Skin of body (tissue), 2 donors: ENCODE data around the gene CACNA1G. TPM values are rescaled to one million over a fixed set of nuclear protein-coding genes. Genes with fewer than 3 reads are reported as not detected.
A peak's percentile ranks its signal among the peaks of the same experiment; 100 is the strongest.

Experiments
- DNase-seq: peaks from one replicate; lab custom pipeline; 2025; lab: John Stamatoyannopoulos, UW
- total RNA-seq: library from RNA; depleted of rRNA; stranded (reverse); fragments of >200 nt; gene quantifications from one replicate; pipeline ENCODE4 v1.2.3, GENCODE V29; 2014

The CACNA1G gene
- total RNA-seq, 1 donor from 2014 or later: 8.9 TPM

- DNase-seq: no peak
Observed at GRCh38 chr17:50586421-50587247, 26.1 kb downstream of the CACNA1G start.

GRCh38 chr17:50587571-50587970 is 27.1 kb downstream of the CACNA1G start:
- no peak for DNase-seq

GRCh38 chr17:50588391-50589049 is 28.0 kb downstream of the CACNA1G start:
- no peak for DNase-seq

- no peak for DNase-seq
Observed at GRCh38 chr17:50589095-50589705, 28.7 kb downstream of the CACNA1G start.

GRCh38 chr17:50590946-50591737 is 30.6 kb downstream of the CACNA1G start:
- DNase-seq: no peak

GRCh38 chr17:50593321-50593720 is 32.8 kb downstream of the CACNA1G start:
- no peak for DNase-seq

GRCh38 chr17:50594128-50594823 is 33.8 kb downstream of the CACNA1G start:
- DNase-seq: no peak

GRCh38 chr17:50594892-50595291 is 34.4 kb downstream of the CACNA1G start:
- no peak for DNase-seq

- DNase-seq: no peak
Observed at GRCh38 chr17:50596191-50597037, 35.9 kb downstream of the CACNA1G start.

GRCh38 chr17:50598487-50598886 is 38.0 kb downstream of the CACNA1G start:
- no peak for DNase-seq

- DNase-seq: no peak
Observed at GRCh38 chr17:50599606-50600005, 39.1 kb downstream of the CACNA1G start.

- DNase-seq: peak; percentile 51
Observed at GRCh38 chr17:50601823-50602375, 41.4 kb downstream of the CACNA1G start.

- no peak for DNase-seq
Observed at GRCh38 chr17:50602836-50603235, 42.3 kb downstream of the CACNA1G start.

GRCh38 chr17:50603340-50603739 is 42.8 kb downstream of the CACNA1G start:
- no peak for DNase-seq

GRCh38 chr17:50604513-50604912 is 44.0 kb downstream of the CACNA1G start:
- DNase-seq: peak; percentile 94

- DNase-seq: no peak
Observed at GRCh38 chr17:50605429-50605828, 44.9 kb downstream of the CACNA1G start.

- DNase-seq: no peak
Observed at GRCh38 chr17:50607522-50608175, 47.1 kb downstream of the CACNA1G start.

GRCh38 chr17:50608700-50609379 is 48.3 kb downstream of the CACNA1G start:
- DNase-seq: no peak
